ENCODE measurements around the gene PRR29.
A peak's percentile ranks its signal among the peaks of the same experiment; 100 is the strongest.

Gene PRR29

DNA sequence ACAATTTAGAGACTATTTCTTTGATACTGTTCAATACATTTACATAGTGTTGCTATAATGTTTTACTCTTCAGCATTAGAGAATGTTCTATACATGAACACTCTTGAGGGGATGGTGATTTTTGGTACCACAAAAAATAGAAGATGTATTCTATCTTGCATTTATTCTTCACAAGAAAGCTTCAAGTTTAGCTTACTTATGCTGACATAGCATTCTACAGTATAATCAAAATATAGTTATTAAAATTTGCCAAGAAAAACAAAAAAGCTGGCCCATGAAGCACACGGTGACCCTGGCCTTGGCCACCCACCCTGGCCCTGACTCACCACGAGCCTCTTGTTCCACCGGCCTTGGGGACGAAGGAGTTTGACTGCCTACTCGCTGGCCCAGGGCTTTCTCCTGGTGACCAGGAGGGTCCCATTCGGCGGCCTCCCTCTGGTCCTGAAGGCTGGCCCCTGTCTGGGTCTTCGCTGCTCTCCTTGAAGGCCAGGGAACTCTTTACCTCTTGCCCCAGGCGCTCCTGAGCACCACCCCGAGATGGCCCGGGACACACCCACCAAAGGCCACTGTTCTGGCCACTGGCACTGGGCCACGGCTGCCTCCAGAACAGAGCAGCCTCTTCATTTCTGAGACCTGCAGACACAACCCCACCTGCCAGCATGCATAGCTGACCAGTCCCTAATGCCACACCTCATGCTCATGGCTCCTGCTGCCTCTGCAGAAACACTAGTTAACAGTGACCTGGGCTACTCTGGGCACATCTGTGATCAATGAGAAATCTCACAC lies 44.7 kb downstream of the PRR29 start:
- no peak for DNase-seq (ENCODE audit: low spot score)

DNA sequence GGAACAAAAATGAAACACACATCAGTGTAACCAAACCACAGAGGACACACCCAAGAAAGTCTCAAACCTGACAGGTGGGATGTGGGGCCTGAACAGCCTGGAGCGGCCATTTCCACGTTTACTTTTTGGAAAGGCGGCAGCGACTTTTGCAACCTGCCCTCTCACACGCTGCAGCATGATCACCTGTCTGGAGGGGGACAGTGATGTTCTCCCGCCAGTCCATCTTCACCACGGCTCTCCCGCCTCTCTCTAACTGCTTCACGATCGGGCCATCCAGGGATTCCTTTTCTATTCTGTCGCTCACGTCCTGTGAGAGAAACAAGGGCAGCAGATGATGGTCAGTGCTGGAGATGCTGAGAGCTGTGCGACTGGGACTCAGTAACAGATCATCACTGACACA lies 47.0 kb downstream of the PRR29 start:
- no peak for DNase-seq (ENCODE audit: low spot score)

DNA sequence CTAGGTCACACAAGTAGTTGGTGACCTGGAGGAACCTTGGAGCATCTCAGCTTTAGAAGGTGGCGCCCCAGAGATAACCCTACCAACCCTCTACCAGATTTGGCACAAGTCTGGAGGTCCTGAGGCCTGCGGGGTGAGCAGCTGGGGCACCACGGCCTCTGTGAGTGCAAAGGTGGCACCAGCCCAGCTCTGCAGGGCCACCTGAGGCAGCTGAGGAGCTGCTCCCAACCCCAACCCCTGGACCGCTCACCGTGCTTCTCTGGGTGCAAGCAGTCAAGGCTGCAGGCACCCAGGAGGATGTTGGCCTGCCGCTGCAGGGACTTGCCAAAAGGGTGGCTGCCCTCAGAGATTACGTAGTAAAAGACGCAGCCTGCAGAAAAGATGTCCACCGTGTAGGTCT lies 50.7 kb downstream of the PRR29 start:
- DNase-seq (ENCODE audit: low spot score): no peak

DNA sequence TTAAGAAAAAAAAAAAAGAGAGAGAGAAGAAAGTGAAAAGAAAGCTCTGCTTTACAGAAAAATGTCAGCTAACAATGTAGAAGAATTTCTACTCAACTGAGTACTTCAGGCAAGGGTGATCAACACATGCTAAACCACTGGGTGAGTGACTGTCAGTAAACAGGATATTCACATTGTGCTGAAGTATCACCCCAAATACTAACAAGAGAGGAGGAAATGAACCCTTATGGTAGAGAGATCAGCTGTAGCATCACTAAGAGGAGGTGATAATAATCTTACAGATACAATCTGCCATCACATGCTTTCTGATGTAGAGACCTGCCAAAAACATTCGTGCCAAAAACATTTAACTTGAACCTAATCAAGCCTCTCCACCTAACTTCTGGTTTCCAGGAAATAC lies 53.0 kb downstream of the PRR29 start:
- DNase-seq (ENCODE audit: low spot score): peak; percentile 74

DNA sequence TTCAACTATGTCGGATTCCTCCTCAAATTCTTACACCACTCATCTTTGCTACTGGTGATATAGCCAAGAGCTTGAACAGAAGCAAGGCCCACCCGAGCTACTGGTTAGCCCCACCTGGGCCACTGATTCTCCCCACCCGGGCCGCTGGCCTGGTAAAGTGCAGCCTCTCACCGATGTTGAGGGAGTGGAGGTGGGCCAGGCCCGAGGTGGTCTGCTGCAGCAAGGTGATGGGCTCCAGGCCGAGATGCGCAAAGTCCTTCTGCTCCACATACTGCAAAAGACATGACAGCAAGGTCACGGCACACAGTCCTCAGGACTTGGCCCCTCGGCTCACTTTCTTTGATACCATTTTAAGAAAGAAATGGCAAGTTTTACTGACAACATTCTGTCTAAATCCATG lies 55.0 kb downstream of the PRR29 start:
- DNase-seq (ENCODE audit: low spot score): no peak

All from CD4-positive, alpha-beta T cell treated with Interleukin-6 at 100 ng/mL for 8 hours (primary cell).